Measurements from ENCODE around the gene TCFL5. TPM values are rescaled to one million over a fixed set of nuclear protein-coding genes. Genes with fewer than 3 reads are reported as not detected.

TCFL5 gene
- total and polyA plus RNA-seq, 2 donors from 2014 or later = 6.1 to 11.5 TPM

GRCh38 chr20:62804021-62804626, 57.5 kb downstream of the TCFL5 start:
- Histone ChIP-seq H3K9me3 (ENCODE audit: control insufficient read depth in 2 of 3, insufficient read depth in 1 of 3, low read length in 3 of 3) (no peaks in the 10 kb centered on the region), H3K9ac (ENCODE audit: low read length in 3 of 3) (peak overlapping the region in 1 of 3 donors; percentile 40), H3K36me3 (ENCODE audit: control insufficient read depth in 2 of 3, insufficient read depth in 3 of 3, low read length in 3 of 3) (peaks cover 0 to 8% (median 7%) of the 10 kb centered on the region in 3 donors), H3K27ac (ENCODE audit: low read depth in 2 of 2, low read length in 2 of 2) (peak overlapping the region; percentile 5 to 32), H3K27me3 (ENCODE audit: control insufficient read depth, insufficient read depth, low read length) (no peaks in the 10 kb centered on the region), H3K4me3 (ENCODE audit: low read length in 3 of 3) (peak overlapping the region in 1 of 3 donors; percentile 44), H3K4me1 (ENCODE audit: control insufficient read depth in 2 of 3, insufficient read depth in 2 of 3, low read depth in 1 of 3, low read length in 3 of 3) (peaks cover 0 to 16% (median 12%) of the 10 kb centered on the region in 3 donors)
- no peak for TF ChIP-seq CTCF (IDR thresholded peaks at IDR 0.05; ENCODE audit: borderline replicate concordance, extremely low read depth, insufficient read depth)
- intact Hi-C loops (cut with DNase I) = loop anchor here (10.0 kb wide), 1 partner anchor 139 kb away; no protein-coding TSS in a partner anchor
- DNase-seq (no peak), FAIRE-seq (no peak)

GRCh38 chr20:62802026-62802712, 59.5 kb downstream of the TCFL5 start:
- Histone ChIP-seq H3K27ac (ENCODE audit: low read depth in 2 of 2, low read length in 2 of 2) (no peak overlapping the region), H3K9ac (ENCODE audit: low read length in 3 of 3) (no peak overlapping the region), H3K9me3 (ENCODE audit: control insufficient read depth in 2 of 3, insufficient read depth in 1 of 3, low read length in 3 of 3) (no peaks in the 10 kb centered on the region), H3K4me3 (ENCODE audit: low read length in 3 of 3) (no peak overlapping the region), H3K4me1 (ENCODE audit: control insufficient read depth in 2 of 3, insufficient read depth in 2 of 3, low read depth in 1 of 3, low read length in 3 of 3) (peaks cover 0 to 22% (median 12%) of the 10 kb centered on the region in 3 donors), H3K36me3 (ENCODE audit: control insufficient read depth in 2 of 3, insufficient read depth in 3 of 3, low read length in 3 of 3) (peaks cover 0 to 8% (median 5%) of the 10 kb centered on the region in 3 donors), H3K27me3 (ENCODE audit: control insufficient read depth, insufficient read depth, low read length) (no peaks in the 10 kb centered on the region)
- no peak for FAIRE-seq
- intact Hi-C loops (cut with DNase I) = loop anchor here (10.0 kb wide), 1 partner anchor 137 kb away; no protein-coding TSS in a partner anchor
- TF ChIP-seq CTCF (IDR thresholded peaks at IDR 0.05; ENCODE audit: borderline replicate concordance, extremely low read depth, insufficient read depth) = no peak
- peak in 1 of 5 donors; percentile 15 for DNase-seq

- intact Hi-C loops (cut with DNase I) = loop anchor here (10.0 kb wide), 1 partner anchor 137 kb away; no protein-coding TSS in a partner anchor
- no peak overlapping the region for H3K4me3 ChIP-seq (ENCODE audit: low read length in 3 of 3)
- DNase-seq = no peak
- no peak overlapping the region for H3K27ac ChIP-seq (ENCODE audit: low read depth in 2 of 2, low read length in 2 of 2)
- H3K4me1 ChIP-seq (ENCODE audit: control insufficient read depth in 2 of 3, insufficient read depth in 2 of 3, low read depth in 1 of 3, low read length in 3 of 3) = peaks cover 0 to 19% (median 8%) of the 10 kb centered on the region in 3 donors
- TF ChIP-seq CTCF (IDR thresholded peaks at IDR 0.05; ENCODE audit: borderline replicate concordance, extremely low read depth, insufficient read depth) = no peak
- no peak for FAIRE-seq
- no peaks in the 10 kb centered on the region for H3K9me3 ChIP-seq (ENCODE audit: control insufficient read depth in 2 of 3, insufficient read depth in 1 of 3, low read length in 3 of 3)
- no peak overlapping the region for H3K9ac ChIP-seq (ENCODE audit: low read length in 3 of 3)
- no peaks in the 10 kb centered on the region for H3K27me3 ChIP-seq (ENCODE audit: control insufficient read depth, insufficient read depth, low read length)
- peaks cover 0 to 8% (median 5%) of the 10 kb centered on the region in 3 donors for H3K36me3 ChIP-seq (ENCODE audit: control insufficient read depth in 2 of 3, insufficient read depth in 3 of 3, low read length in 3 of 3)
These were observed 60.2 kb downstream of the TCFL5 start for GRCh38 chr20:62801284-62802010.
